Fibroblast of lung (primary cell): ENCODE data around the gene UNC79.

Experiments used
- CTCF ChIP-seq, 2 donors: IDR thresholded peaks in 1 of 2; conservative IDR thresholded peaks in 1 of 2; 1 replicate in 1 of 2; 2 replicates in 1 of 2; pipeline ENCODE4 v1.5.1; 2011 to 2012; ENCODE audit warnings: low read length in 2 of 2, control low read depth in 1 of 2, inconsistent platforms in 1 of 2, low read depth in 1 of 2, mild to moderate bottlenecking in 1 of 2
- EZH2 ChIP-seq: IDR thresholded peaks from 2 replicates; pipeline ENCODE4 v1.5.1; 2012; ENCODE audit warnings: low read length, control low read depth, mild to moderate bottlenecking; ENCODE audit errors: missing control alignments

- TF ChIP-seq EZH2 (no peak), CTCF (conservative IDR thresholded peaks at IDR 0.05 in 1 of 2, IDR thresholded peaks at IDR 0.05 in 1 of 2; ENCODE audit: low read depth in 1 of 2, low read length in 2 of 2) (no peak)
Observed at GRCh38 chr14:93663317-93663716, 232.6 kb downstream of the UNC79 start.
